BJ (cell line): ENCODE results near the gene NPAS3. TPM values are rescaled to one million over a fixed set of nuclear protein-coding genes. Genes with fewer than 3 reads are reported as not detected.

Source experiments
- CTCF ChIA-PET: fragments of 350-600 bp; formaldehyde crosslinking; extraction: SDS; loops from one replicate; lab custom pipeline; 2021; ENCODE audit warnings: antibody characterized with exemption, inconsistent platforms; lab: Yijun Ruan, JAX
- POLR2A ChIA-PET: fragments of 300-600 bp; sonication (Branson Sonifier 250); formaldehyde crosslinking; extraction: SDS; loops from one replicate; lab custom pipeline; 2021; ENCODE audit warnings: antibody characterized with exemption; lab: Charles Lee
- DNase-seq: peaks from one replicate; pipeline ENCODE4 v3.0.0-alpha.2; 2011; ENCODE audit warnings: low read depth
- H3K27me3 ChIP-seq: 2 replicates; pipeline ENCODE4 v1.6.0; 2011; ENCODE audit warnings: low read length; ENCODE audit not compliant: control insufficient read depth, insufficient read depth
- H3K36me3 ChIP-seq: 2 replicates; pipeline ENCODE4 v1.5.1; 2011; ENCODE audit warnings: low read length; ENCODE audit not compliant: control insufficient read depth, insufficient read depth
- H3K4me3 ChIP-seq: 2 replicates; pipeline ENCODE4 v1.5.1; 2011; ENCODE audit warnings: low read depth, mild to moderate bottlenecking, control low read depth, low read length
- polyA plus RNA-seq: library from polyadenylated mRNA; depleted of rRNA; stranded (reverse); fragments of >200 nt; gene quantifications from 2 replicates; pipeline ENCODE4 v1.2.3, GENCODE V29; 2011
- TF ChIP-seq, protein P1 (sequence below): IDR thresholded peaks from 2 replicates; pipeline ENCODE4 v1.5.1; 2011; ENCODE audit warnings: low read depth, mild to moderate bottlenecking, control low read depth, inconsistent platforms, low read length, moderate library complexity; ENCODE audit not compliant: insufficient read depth

The NPAS3 gene
- polyA plus RNA-seq, 1 experiment: 0.09 TPM

DNA sequence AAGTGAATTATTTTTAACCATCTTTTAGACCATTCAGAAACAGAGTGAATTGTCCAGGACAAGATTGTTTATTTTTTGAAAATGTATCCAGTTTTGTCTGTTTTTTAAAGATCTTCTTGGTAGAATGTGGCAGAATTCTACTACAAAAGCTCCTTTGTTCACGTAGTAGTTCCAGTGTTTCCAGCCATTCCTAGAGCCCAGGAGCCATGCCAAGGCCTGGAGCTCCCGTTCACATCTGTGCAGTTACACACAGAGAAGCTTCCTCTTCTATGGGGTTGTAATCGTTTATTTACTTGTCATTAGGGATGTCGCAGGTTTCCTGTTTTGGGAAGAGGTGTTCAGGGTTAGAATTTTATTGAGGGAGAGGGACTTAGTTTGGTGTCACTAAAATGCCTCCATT, 409.8 kb downstream of the NPAS3 start:
- Histone ChIP-seq H3K4me3 (no peak overlapping the region), H3K27me3 (no peaks in the 10 kb centered on the region; the same call in 1 of the 2 replicates), H3K36me3 (no peaks in the 10 kb centered on the region)
- TF ChIP-seq, protein P1, sequence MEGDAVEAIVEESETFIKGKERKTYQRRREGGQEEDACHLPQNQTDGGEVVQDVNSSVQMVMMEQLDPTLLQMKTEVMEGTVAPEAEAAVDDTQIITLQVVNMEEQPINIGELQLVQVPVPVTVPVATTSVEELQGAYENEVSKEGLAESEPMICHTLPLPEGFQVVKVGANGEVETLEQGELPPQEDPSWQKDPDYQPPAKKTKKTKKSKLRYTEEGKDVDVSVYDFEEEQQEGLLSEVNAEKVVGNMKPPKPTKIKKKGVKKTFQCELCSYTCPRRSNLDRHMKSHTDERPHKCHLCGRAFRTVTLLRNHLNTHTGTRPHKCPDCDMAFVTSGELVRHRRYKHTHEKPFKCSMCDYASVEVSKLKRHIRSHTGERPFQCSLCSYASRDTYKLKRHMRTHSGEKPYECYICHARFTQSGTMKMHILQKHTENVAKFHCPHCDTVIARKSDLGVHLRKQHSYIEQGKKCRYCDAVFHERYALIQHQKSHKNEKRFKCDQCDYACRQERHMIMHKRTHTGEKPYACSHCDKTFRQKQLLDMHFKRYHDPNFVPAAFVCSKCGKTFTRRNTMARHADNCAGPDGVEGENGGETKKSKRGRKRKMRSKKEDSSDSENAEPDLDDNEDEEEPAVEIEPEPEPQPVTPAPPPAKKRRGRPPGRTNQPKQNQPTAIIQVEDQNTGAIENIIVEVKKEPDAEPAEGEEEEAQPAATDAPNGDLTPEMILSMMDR: no peak
- ChIA-PET CTCF (no interaction called here), POLR2A (no interaction called here)
- DNase-seq: no peak

DNA sequence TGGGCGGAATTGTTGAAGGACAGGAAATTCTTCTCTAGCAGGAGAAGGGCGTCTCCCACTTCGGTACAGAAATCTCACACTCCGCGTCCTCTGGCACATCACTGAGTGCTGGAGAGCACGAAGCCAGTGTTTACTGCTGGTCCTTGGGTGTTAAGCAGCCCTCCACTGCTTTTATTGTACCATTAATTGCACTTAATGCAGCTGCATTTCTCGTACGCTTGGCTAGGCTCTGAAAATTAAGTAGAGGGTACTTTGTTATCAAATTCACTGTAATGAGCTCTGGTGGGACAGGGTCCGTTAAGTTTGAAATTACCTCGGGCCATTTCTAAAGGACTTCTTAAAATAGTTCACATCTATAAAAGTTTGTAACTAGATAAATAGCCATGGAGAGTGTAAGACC, 411.2 kb downstream of the NPAS3 start:
- Histone ChIP-seq H3K36me3 (no peaks in the 10 kb centered on the region), H3K4me3 (no peak overlapping the region), H3K27me3 (no peaks in the 10 kb centered on the region; the same call in 1 of the 2 replicates)
- POLR2A ChIA-PET: no interaction called here
- TF ChIP-seq, protein P1: no peak
- DNase-seq: no peak
- CTCF ChIA-PET: interaction anchor here (1.4 kb wide), 1 partner anchor 9 kb away, joined by 3 read pairs; no protein-coding TSS in a partner anchor

DNA sequence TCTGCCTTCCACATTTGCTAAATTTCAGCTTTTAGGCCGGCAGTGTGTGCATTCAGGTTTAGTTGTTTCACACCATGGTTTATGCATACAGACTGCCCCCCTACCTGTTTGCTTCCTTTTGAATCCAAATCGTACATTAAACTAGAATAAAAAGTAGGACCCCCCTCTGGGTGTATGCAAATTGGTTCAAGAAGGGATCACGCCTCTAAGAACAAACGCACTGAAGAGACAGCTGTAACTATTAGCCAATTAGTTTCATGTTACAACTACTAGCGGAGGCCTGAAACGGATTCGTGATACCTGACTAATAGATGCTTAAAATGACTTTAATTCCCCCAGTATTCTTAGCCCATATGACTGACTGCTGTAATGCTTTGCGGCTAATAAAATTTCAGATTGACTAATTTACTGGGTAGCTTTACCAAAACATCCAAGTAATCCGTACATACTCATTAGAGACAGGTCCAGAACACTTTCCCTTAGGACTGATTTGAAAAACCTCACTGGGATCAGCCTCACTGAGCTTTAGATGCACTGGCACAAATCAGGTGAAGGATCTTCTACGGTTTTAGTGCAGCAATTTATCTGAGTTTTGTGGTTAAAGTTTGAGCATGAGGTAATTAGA, 411.8 kb downstream of the NPAS3 start:
- ChIA-PET POLR2A (no interaction called here), CTCF (interaction anchor here (1.0 to 1.4 kb wide), 2 partner anchors 8 to 9 kb away, joined by 3 read pairs; no protein-coding TSS in a partner anchor)
- TF ChIP-seq, protein P1: no peak
- H3K36me3 ChIP-seq: no peaks in the 10 kb centered on the region
- no peak for DNase-seq
- no peak overlapping the region for H3K4me3 ChIP-seq
- no peaks in the 10 kb centered on the region; the same call in 1 of the 2 replicates for H3K27me3 ChIP-seq

DNA sequence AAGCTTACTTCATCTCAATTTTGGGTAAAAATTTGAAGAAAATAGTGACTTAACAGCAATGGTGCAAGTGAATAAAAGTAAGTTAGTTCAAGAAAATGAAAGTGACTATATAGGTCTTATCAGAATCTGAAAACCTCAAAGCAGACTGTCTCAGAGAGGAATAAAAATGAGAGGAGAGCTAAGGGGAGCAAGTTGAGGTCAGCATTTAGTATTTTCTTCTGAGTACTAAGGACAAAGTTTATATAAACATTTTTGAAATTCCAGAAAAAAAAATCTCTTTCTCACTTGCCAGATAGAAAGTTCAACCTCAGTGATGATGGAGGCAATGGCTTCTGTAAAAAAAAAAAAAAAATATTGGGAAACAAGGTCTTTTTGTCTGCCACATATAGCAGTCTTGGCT, 414.1 kb downstream of the NPAS3 start:
- ChIA-PET POLR2A (no interaction called here), CTCF (no interaction called here)
- Histone ChIP-seq H3K4me3 (no peak overlapping the region), H3K36me3 (no peaks in the 10 kb centered on the region), H3K27me3 (no peaks in the 10 kb centered on the region)
- TF ChIP-seq, protein P1: no peak
- no peak for DNase-seq

DNA sequence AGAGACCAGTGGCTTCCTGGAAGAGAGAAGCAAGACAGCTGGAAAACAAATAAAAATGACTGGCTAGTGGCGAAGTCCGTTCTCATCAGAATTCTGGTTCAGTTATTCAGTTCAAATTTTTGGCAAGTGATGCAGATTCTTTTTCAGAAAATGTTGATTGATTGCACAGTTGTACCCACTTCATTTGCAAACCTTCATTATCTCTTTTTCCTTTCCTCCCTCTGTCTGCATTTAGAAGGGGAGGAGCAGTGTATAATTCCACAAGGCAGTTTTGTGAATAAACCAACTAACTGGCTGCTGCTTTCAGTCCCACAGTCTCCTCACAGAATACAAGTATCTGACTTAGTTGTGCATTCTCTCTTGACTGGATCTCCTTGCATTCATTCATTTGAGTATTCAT, 417.5 kb downstream of the NPAS3 start:
- CTCF ChIA-PET: no interaction called here
- no peak for DNase-seq
- TF ChIP-seq, protein P1: no peak
- H3K27me3 ChIP-seq: no peaks in the 10 kb centered on the region
- POLR2A ChIA-PET: no interaction called here
- H3K4me3 ChIP-seq: no peak overlapping the region
- H3K36me3 ChIP-seq: no peaks in the 10 kb centered on the region
